ENCODE measurements around the gene CCDC146. TPM values are rescaled to one million over a fixed set of nuclear protein-coding genes. Genes with fewer than 3 reads are reported as not detected.
"Not testable (repeated sequence)": the region's sequence is repeated elsewhere in the genome, so short reads cannot be mapped to it uniquely, and the experiment has no call there.

The CCDC146 gene
- total RNA-seq, 1 donor from 2014 or later: 2.6 TPM

- not testable (repeated sequence) for DNase-seq (ENCODE audit: low spot score)
Observed at GRCh38 chr7:77131781-77132180, 9.4 kb downstream of the CCDC146 start.

DNA sequence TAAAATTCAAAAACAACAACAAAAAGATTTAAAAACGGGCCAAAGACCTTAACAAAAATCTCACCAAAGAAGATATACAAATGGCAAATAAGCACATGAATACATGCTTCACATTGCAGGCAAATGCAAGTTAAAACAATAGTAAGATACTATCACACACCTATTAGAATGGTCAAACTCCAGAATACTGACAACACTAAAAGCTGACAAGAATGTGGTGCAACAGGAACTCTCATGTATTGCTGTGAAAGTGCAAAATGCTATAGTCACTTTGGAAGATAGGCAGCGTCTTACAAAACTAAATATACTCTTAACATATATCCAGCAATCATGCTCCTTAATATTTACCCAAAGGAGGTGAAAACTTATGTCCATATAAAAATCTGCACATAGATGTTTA, 16.3 kb downstream of the CCDC146 start:
- DNase-seq (ENCODE audit: low spot score); ATAC-seq: not testable (repeated sequence)

More at GRCh38 chr7:77131781-77132180, 9.4 kb downstream of the CCDC146 start:
- ATAC-seq: not testable (repeated sequence)

DNA sequence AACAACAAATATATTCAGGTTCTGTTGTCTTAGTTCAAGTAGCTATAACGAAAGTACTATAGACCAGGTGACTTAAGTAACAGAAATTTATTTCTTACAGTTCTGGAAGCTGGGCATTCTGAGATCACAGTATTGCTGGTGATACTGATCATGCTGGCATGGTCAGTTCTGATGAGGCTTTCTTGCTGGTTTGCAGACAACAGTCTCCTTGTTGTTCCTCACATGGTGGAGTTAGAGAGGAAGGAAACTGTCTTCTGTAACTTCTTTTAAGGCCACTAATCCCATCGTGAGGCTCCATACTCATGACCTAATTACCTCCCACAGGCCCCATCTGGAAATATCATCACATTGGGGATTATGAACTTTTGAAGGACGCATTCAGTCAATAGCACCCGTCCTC, 17.9 kb downstream of the CCDC146 start:
- DNase-seq (ENCODE audit: low spot score); ATAC-seq: not testable (repeated sequence)

- DNase-seq (ENCODE audit: low spot score); ATAC-seq: not testable (repeated sequence)
Observed at GRCh38 chr7:77152232-77152631, 29.8 kb downstream of the CCDC146 start.

- ATAC-seq; DNase-seq (ENCODE audit: low spot score): not testable (repeated sequence)
Observed at GRCh38 chr7:77154917-77155464, 32.6 kb downstream of the CCDC146 start.

DNA sequence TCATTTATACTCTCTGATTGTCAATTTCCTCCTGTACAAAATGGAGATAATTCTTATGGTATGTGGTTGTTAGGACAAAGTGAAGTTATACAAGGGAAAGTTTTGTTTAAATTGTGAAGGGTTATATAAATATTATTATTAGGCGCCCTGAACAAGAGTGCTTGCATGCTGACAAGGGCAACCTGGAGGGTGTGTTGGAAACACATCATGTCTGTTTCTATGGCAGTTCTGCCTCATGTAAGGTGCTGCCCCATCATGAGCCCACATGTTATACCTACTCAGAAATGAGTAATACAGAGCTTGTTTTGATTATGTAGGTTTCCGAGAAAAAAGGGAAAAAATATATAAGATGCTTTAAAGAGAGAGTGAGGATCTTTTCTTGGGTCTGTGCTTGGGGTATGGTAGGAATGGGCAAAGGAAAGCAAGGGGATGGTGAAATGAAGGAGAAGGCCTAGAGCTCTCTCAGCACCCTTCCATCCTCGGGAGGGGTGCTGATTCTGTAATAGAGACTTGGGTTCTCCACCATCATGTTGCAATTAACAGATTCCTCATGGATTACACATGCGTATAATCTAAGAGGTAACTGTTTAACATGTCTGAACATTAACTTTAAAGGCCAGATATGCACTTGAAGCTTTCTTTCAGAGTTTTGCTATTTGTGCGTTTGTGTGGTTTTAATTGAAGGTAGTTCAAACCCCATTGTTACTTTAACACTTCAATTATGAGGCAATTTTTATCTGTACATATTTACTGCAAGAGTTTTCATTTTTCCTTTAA, 33.4 kb downstream of the CCDC146 start:
- DNase-seq (ENCODE audit: low spot score); ATAC-seq: not testable (repeated sequence)

GRCh38 chr7:77157034-77157433, 34.6 kb downstream of the CCDC146 start:
- ATAC-seq: peak; percentile 31
- DNase-seq (ENCODE audit: low spot score): not testable (repeated sequence)

GRCh38 chr7:77157446-77157845, 35.0 kb downstream of the CCDC146 start:
- no peak for DNase-seq (ENCODE audit: low spot score)
- no peak for ATAC-seq

DNA sequence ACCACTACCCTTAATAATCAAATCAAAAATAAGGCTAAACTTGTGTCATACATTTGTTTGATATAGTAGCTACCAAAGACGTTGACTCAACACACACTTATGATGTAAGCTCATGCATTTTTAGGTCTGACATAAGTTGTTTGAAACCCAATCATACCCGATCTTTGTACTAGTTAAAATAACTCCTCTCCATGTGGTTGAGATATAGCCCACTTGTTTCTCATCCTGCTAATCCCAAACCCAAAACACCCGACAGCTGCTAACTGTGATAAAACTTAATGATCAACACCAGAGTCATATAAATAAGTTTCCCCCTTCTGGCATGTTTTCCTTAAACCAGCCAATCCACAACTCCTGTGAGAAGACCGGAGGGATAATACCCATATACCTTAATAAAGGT, 48.7 kb downstream of the CCDC146 start:
- ATAC-seq; DNase-seq (ENCODE audit: low spot score): not testable (repeated sequence)

DNA sequence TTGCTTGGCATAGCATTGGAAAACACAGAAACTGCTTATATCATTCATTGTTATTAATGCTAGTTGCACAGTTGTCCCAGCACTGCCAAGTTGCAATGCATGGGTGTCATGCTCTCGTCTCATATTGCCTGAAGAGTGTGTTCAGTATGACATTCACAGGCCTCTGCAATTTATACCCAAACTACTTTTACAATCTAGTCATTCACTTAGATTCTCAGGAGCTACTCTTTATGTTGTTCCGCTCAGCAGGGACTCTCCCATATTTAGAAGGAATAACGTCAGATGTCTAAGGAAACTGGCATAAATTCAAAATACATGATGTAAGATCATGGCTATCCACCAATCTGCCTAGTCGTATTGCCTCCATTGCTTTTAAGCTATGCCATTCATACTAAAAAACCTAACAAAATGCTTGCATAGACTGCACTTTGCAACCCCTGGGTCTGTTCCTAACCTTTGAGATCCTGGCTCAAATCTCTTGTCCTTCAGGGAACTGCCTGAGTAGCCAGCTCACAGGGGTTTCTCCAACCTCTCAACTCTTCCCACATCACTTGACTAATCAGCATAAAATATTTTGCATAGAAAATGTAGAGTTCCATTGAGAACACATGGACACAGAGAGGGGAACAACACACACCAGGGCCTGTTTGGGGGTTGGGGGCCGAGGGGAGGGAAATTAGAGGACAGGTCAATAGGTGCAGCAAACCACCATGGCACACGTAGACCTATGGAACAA, 50.2 kb downstream of the CCDC146 start:
- not testable (repeated sequence) for DNase-seq (ENCODE audit: low spot score); ATAC-seq

DNA sequence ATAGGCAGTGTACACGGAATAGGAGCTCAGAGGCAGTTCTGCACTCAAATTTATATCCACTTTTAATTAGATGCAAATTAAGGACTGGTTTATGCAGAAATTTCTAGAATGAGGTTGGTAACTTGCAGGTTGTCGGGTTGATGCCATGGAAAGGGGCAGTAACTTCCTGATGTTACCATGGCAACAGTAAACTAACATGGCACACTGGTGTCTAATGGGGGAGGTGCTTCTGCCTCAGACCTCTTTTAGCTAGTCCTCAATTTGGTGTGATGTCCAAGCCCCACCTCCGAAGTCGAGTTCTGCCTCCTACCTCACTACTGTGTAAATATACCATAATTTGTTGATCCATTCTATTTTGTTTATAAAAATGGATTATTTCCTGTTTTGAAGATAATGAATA, 52.0 kb downstream of the CCDC146 start:
- not testable (repeated sequence) for ATAC-seq; DNase-seq (ENCODE audit: low spot score)

GRCh38 chr7:77175274-77175800, 52.9 kb downstream of the CCDC146 start:
- DNase-seq (ENCODE audit: low spot score); ATAC-seq: not testable (repeated sequence)

DNA sequence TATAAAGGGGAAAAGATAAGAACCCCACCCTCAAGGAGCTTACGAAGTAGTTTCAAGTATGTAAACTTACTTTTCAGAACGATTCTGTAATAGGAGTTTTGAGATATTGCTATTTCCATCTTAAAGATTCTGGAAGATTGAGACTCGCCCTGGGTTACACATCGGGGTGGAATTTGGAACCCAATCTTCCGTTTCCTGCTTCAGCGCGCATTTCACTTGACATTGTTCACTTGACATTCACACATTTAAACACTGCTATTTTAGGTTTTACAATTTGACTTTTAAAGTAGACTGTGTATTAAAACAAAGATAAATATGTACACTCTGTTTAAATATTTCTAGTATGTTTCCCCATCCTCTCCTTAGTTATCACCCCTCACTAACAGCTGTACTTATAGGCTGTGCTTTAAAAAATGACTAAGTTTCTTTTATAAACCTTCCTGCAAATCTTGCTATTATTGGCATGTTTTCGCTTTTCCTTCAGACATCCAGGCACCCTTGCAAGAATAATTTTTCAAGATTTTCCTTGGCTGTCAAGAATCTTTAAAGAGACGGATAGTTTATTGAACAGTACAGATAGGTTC, 55.0 kb downstream of the CCDC146 start:
- ATAC-seq; DNase-seq (ENCODE audit: low spot score): not testable (repeated sequence)

DNA sequence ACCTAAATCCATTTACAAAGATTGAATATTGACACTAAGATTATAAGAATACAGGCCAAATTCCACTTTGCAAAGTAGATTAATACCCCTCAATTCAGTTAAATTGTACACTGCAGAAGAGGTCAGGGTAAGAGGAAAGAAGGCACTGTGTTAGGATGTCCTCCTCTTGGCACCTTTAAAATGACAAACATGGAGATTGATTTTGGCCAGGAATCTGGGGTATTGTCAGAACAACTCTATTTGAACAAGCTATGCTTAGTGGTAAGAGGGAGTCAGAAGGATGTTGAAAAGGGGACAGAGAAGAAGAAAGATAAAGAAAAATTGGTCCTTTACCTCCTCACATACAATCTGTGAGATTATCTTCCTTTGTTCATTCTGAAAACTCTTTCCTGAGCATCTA, 55.6 kb downstream of the CCDC146 start:
- not testable (repeated sequence) for DNase-seq (ENCODE audit: low spot score)
- ATAC-seq: peak; percentile 93

DNA sequence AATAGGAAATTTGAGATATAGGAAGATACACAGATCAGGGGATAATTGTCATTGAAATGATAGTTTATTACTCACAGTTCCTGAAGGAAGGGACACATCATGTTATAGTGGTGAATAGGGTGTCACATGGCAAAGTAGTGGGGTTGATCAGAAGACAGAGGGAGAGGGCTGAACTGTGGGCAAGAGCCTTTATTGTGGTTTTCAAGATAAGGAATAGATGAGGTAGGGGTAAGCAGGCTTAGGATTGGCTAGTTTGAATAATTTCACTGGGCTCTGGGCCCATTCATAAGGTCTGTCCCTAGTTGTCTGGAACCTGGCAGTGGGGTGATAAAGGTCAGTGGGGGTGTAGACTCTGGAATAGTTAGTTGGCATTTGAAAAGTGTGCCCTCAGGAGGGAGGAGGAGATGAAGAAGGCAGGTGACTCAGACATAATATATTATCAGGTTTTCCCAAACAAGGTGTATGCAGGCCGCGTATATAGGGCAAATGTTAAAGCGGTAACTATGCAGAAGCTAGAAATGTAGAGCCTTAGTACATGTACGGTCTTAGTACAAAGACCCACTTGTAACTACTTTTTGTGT, 58.7 kb downstream of the CCDC146 start:
- ATAC-seq (peak; percentile 60), DNase-seq (ENCODE audit: low spot score) (no peak)

DNA sequence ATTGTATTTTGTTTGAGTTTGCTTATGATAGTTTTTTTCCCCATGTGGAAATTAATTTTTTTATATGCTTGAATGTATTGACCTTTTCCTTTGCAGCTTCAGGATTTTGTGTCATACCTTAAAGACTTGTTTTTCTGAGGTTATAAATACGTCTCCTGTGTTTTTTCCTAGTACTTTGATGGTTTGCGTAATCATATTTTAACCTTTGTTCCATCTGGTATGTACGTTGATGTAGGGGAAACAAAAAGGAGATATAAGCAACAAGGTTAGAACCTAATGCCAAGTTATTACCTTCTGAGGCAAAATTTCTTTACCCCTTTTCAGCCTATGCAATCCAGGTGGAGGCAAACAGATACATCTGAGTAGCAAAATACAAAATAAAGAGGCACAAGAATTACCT, 59.3 kb downstream of the CCDC146 start:
- DNase-seq (ENCODE audit: low spot score) (no peak), ATAC-seq (no peak)

GRCh38 chr7:77182261-77182660, 59.8 kb downstream of the CCDC146 start:
- ATAC-seq (no peak), DNase-seq (ENCODE audit: low spot score) (no peak)

DNA sequence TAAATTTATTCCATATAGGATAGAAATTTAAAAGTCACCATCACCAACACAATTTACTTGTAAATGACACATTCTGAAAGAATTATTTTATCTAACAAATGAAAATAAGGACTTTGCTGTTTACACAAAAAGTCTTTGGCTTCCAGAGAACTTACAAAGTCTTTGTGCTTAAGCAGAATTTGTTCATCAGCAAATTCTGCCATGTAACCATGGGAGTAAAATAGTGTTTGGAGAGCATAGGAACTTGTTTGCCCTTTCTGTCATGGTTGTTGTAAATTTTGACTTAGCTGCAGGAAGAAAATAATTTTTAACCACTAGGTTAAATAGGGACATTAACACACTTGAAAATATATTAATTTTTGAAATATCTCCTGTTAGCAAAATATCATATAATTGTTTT, 62.0 kb downstream of the CCDC146 start:
- DNase-seq (ENCODE audit: low spot score): no peak

DNA sequence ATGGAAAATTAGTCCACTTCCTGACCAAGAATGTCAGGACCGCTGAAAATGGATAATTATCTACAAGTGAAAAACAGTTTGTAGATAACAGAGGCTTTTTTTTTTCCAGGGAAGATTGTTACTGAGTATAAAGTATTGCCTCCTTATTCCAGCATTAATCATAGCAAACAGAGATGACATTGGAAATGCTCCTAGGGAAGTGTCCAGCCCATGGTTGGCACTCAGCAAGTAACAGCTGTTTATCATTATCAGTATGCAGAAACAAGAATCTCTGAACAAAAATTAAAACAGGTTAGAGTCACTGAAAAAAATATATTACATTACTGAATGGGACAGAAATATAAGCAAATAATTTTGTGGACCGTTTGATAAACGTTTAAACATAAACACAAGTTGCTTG, 62.6 kb downstream of the CCDC146 start:
- ATAC-seq: no peak
- no peak for DNase-seq (ENCODE audit: low spot score)

More for the DNA sequence above, 62.0 kb downstream of the CCDC146 start:
- ATAC-seq: no peak

DNA sequence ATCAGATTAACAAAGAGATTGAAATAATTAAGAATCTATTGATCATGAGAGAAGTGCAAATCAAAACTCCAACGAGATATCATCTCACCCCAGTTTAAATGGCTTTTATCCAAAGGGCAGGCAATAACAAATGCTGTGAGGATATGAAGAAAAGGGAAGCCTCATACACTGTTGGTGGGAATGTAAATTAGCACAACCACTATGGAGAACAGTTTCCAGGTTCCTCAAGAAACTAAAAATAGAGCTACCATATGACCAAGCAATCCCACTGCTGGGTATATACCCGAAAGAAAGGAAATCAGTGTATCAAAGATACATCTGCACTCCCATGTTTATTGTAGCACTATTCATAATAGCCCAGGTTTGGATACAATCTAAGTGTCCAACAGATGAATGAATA, 63.5 kb downstream of the CCDC146 start:
- no peak for DNase-seq (ENCODE audit: low spot score)
- no peak for ATAC-seq
